ENCODE data around the gene BAIAP2. TPM values are rescaled to one million over a fixed set of nuclear protein-coding genes. Genes with fewer than 3 reads are reported as not detected.

The BAIAP2 gene
- total and polyA plus RNA-seq, 8 donors: 4.7 to 16.4 (median 11.1) TPM

- FAIRE-seq: no peak
- no peaks in the 10 kb centered on the region for H3K9me3 ChIP-seq
- H3K27me3 ChIP-seq: no peaks in the 10 kb centered on the region
- no peak overlapping the region for H3K27ac ChIP-seq
- H3K4me1 ChIP-seq: no peaks in the 10 kb centered on the region
- TF ChIP-seq CTCF (IDR thresholded peaks at IDR 0.05): no peak
- DNase-seq: no peak
- H3K36me3 ChIP-seq: no peaks in the 10 kb centered on the region
- no peak overlapping the region for H3K4me3 ChIP-seq
- no peak for ATAC-seq
- 87 to 94% methylated on average over 12 of the region's 12 CpGs for WGBS, 2 donors
- intact Hi-C loops (cut with DNase I): no loop called here
These were observed 19.4 kb downstream of the BAIAP2 start for GRCh38 chr17:81054308-81054707.

GRCh38 chr17:81054881-81055370 is 20.0 kb downstream of the BAIAP2 start:
- Histone ChIP-seq H3K27ac (no peak overlapping the region), H3K4me1 (no peaks in the 10 kb centered on the region), H3K4me3 (no peak overlapping the region), H3K9me3 (no peaks in the 10 kb centered on the region), H3K27me3 (no peaks in the 10 kb centered on the region), H3K36me3 (no peaks in the 10 kb centered on the region)
- no peak for TF ChIP-seq CTCF (IDR thresholded peaks at IDR 0.05)
- intact Hi-C loops (cut with DNase I): no loop called here
- DNase-seq (no peak), FAIRE-seq (no peak), ATAC-seq (no peak)
- 85 to 87% methylated on average over 17 of the region's 17 CpGs for WGBS, 2 donors

GRCh38 chr17:81056312-81056711 is 21.4 kb downstream of the BAIAP2 start:
- Histone ChIP-seq H3K27ac (no peak overlapping the region), H3K36me3 (no peaks in the 10 kb centered on the region), H3K4me3 (no peak overlapping the region), H3K27me3 (no peaks in the 10 kb centered on the region), H3K9me3 (no peaks in the 10 kb centered on the region), H3K4me1 (no peaks in the 10 kb centered on the region)
- no peak for TF ChIP-seq CTCF (IDR thresholded peaks at IDR 0.05)
- peak in 1 of 4 donors; percentile 51 for ATAC-seq
- 93 to 94% methylated on average over 19 of the region's 19 CpGs for WGBS, 2 donors
- intact Hi-C loops (cut with DNase I): no loop called here
- no peak for DNase-seq
- FAIRE-seq: no peak

GRCh38 chr17:81057079-81057730 is 22.3 kb downstream of the BAIAP2 start:
- no peak overlapping the region for H3K27ac ChIP-seq
- no peak overlapping the region for H3K4me3 ChIP-seq
- H3K27me3 ChIP-seq: no peaks in the 10 kb centered on the region
- no peaks in the 10 kb centered on the region for H3K36me3 ChIP-seq
- H3K9me3 ChIP-seq: no peaks in the 10 kb centered on the region
- DNase-seq (no peak), ATAC-seq (peak in 3 of 4 donors; percentile 21 to 70 (median 69)), FAIRE-seq (no peak)
- intact Hi-C loops (cut with DNase I): no loop called here
- TF ChIP-seq CTCF (IDR thresholded peaks at IDR 0.05): no peak
- 66 to 69% methylated on average over 14 of the region's 14 CpGs for WGBS, 2 donors
- H3K4me1 ChIP-seq: no peaks in the 10 kb centered on the region

GRCh38 chr17:81057777-81058176 is 22.8 kb downstream of the BAIAP2 start:
- Histone ChIP-seq H3K4me3 (no peak overlapping the region), H3K36me3 (no peaks in the 10 kb centered on the region), H3K27ac (no peak overlapping the region), H3K27me3 (no peaks in the 10 kb centered on the region), H3K4me1 (no peaks in the 10 kb centered on the region), H3K9me3 (no peaks in the 10 kb centered on the region)
- FAIRE-seq (no peak), DNase-seq (no peak), ATAC-seq (no peak)
- no peak for TF ChIP-seq CTCF (IDR thresholded peaks at IDR 0.05)
- intact Hi-C loops (cut with DNase I): no loop called here
- WGBS, 2 donors: 73 to 87% methylated on average over 9 to 11 of the region's 12 CpGs
